Stimulated activated CD4-positive, alpha-beta T cell treated with anti-CD3 and anti-CD28 coated beads, TNF-alpha, amount 100 ng/mL, for 1 hour (primary cell): ENCODE measurements around the gene HMGN2.
"Not testable (repeated sequence)": the region's sequence is repeated elsewhere in the genome, so short reads cannot be mapped to it uniquely, and the experiment has no call there.

Experiments
- DNase-seq, 3 donors: peaks; one replicate each; pipeline ENCODE4 v3.0.0-alpha.2; 2020; ENCODE audit warnings: low read depth in 3 of 3, low spot score in 1 of 3

The HMGN2 gene

GRCh38 chr1:26476958-26477357 lies 4.7 kb downstream of the HMGN2 start:
- no peak for DNase-seq

- no peak for DNase-seq
Observed at GRCh38 chr1:26477446-26478152, 5.4 kb downstream of the HMGN2 start.

- no peak for DNase-seq
Observed at GRCh38 chr1:26478159-26478558, 5.9 kb downstream of the HMGN2 start.

GRCh38 chr1:26478988-26479387 lies 6.7 kb downstream of the HMGN2 start:
- no peak for DNase-seq

GRCh38 chr1:26482921-26483320 lies 10.7 kb downstream of the HMGN2 start:
- no peak for DNase-seq

GRCh38 chr1:26483980-26484379 lies 11.7 kb downstream of the HMGN2 start:
- DNase-seq, result no peak

GRCh38 chr1:26490155-26490554 lies 17.9 kb downstream of the HMGN2 start:
- DNase-seq, result no peak

- no peak for DNase-seq
Observed at GRCh38 chr1:26493267-26493666, 21.0 kb downstream of the HMGN2 start.

- no peak for DNase-seq
Observed at GRCh38 chr1:26493938-26494337, 21.7 kb downstream of the HMGN2 start.

- DNase-seq, result no peak
Observed at GRCh38 chr1:26496861-26497260, 24.6 kb downstream of the HMGN2 start.

- no peak for DNase-seq
Observed at GRCh38 chr1:26498894-26499293, 26.7 kb downstream of the HMGN2 start.

- DNase-seq, result peak; percentile 67 to 97 (median 82)
Observed at GRCh38 chr1:26500488-26501175, 28.4 kb downstream of the HMGN2 start.

- DNase-seq, result not testable (repeated sequence)
Observed at GRCh38 chr1:26510711-26511110, 38.5 kb downstream of the HMGN2 start.

- not testable (repeated sequence) for DNase-seq
Observed at GRCh38 chr1:26515836-26516235, 43.6 kb downstream of the HMGN2 start.

GRCh38 chr1:26516987-26517765 lies 44.9 kb downstream of the HMGN2 start:
- no peak for DNase-seq

- no peak for DNase-seq
Observed at GRCh38 chr1:26517766-26518049, 45.5 kb downstream of the HMGN2 start.

- DNase-seq, result no peak
Observed at GRCh38 chr1:26518355-26518754, 46.1 kb downstream of the HMGN2 start.

GRCh38 chr1:26520339-26520738 lies 48.1 kb downstream of the HMGN2 start:
- DNase-seq, result no peak

GRCh38 chr1:26521669-26522030 lies 49.4 kb downstream of the HMGN2 start:
- DNase-seq, result no peak

GRCh38 chr1:26522073-26522472 lies 49.8 kb downstream of the HMGN2 start:
- no peak for DNase-seq

- DNase-seq, result no peak
Observed at GRCh38 chr1:26524181-26524580, 51.9 kb downstream of the HMGN2 start.
